PC-9 (cell line): ENCODE data around the gene ENKUR. TPM values are rescaled to one million over a fixed set of nuclear protein-coding genes. Genes with fewer than 3 reads are reported as not detected.
"Not testable (repeated sequence)": the region's sequence is repeated elsewhere in the genome, so short reads cannot be mapped to it uniquely, and the experiment has no call there.

Experiments used
- BruUV-seq: library from RNA; stranded (reverse); fragments of 400-500 nt; replicated peaks from 2 replicates; lab custom pipeline; 2021; lab: Mats Ljungman, UMichigan
- CTCF ChIA-PET: fragments of 300-600 bp; sonication (Branson Sonifier 250); formaldehyde crosslinking; loops from one replicate; lab custom pipeline; 2022; ENCODE audit warnings: antibody characterized with exemption; lab: Charles Lee
- POLR2A ChIA-PET: fragments of 300-600 bp; sonication (Branson Sonifier 250); formaldehyde crosslinking; loops from one replicate; lab custom pipeline; 2022; ENCODE audit warnings: antibody characterized with exemption; ENCODE audit not compliant: unreplicated experiment; lab: Charles Lee
- DNase-seq, 2 experiments: peaks; one replicate each; pipeline versions ENCODE4 v3.0.0 to v3.0.0-alpha.2; 2015 to 2022; ENCODE audit warnings: mixed read lengths in 1 of 2
- H2AFZ ChIP-seq: fragments of 200-600 bp; sonication (generic); 2 replicates; pipeline ENCODE4 v1.8.1; 2017; ENCODE audit warnings: antibody characterized with exemption
- H3F3A ChIP-seq: fragments of 200-600 bp; sonication (generic); 2 replicates; pipeline ENCODE4 v1.8.1; 2017; ENCODE audit warnings: antibody characterized with exemption, mild to moderate bottlenecking, low read depth; ENCODE audit not compliant: insufficient read depth
- H3K27ac ChIP-seq: fragments of 200-600 bp; sonication (generic); 2 replicates; pipeline ENCODE4 v1.6.1; 2016; ENCODE audit warnings: mixed run types
- H3K27me3 ChIP-seq: fragments of 200-600 bp; sonication (generic); 2 replicates; pipeline ENCODE4 v1.6.1; 2016; ENCODE audit warnings: low read depth, mixed run types; ENCODE audit not compliant: insufficient read depth
- H3K36me3 ChIP-seq: fragments of 200-600 bp; sonication (generic); 2 replicates; pipeline ENCODE4 v1.6.1; 2016; ENCODE audit warnings: low read depth, mixed run types
- H3K4me1 ChIP-seq: fragments of 200-600 bp; sonication (generic); replicated peaks from 2 replicates; pipeline ENCODE4 v1.6.1; 2016; ENCODE audit warnings: mixed run types; ENCODE audit not compliant: insufficient read depth
- H3K4me2 ChIP-seq: fragments of 200-600 bp; sonication (generic); 2 replicates; pipeline ENCODE4 v1.6.1; 2017; ENCODE audit warnings: mixed run types
- H3K4me3 ChIP-seq: fragments of 200-600 bp; sonication (generic); 2 replicates; pipeline ENCODE4 v1.6.1; 2016; ENCODE audit warnings: mixed run types
- H3K79me2 ChIP-seq: fragments of 200-600 bp; sonication (generic); 2 replicates; pipeline ENCODE4 v1.6.1; 2017; ENCODE audit warnings: low read depth, mixed run types
- H3K9me2 ChIP-seq: fragments of 200-600 bp; sonication (generic); 2 replicates; pipeline ENCODE4 v1.8.1; 2017; ENCODE audit warnings: mild to moderate bottlenecking; ENCODE audit not compliant: insufficient read depth
- H3K9me3 ChIP-seq: fragments of 200-600 bp; sonication (generic); 2 replicates; pipeline ENCODE4 v1.8.1; 2016; ENCODE audit warnings: low read depth; ENCODE audit not compliant: insufficient read depth
- H4K20me1 ChIP-seq: fragments of 200-600 bp; sonication (generic); 2 replicates; pipeline ENCODE4 v1.8.1; 2017; ENCODE audit not compliant: insufficient read depth
- EZH2 ChIP-seq: fragments of 200-600 bp; sonication (generic); IDR thresholded peaks from 2 replicates; pipeline ENCODE4 v1.8.0; 2017; ENCODE audit warnings: antibody characterized with exemption, low read depth
- intact Hi-C: fragments of 100-400 bp; cut with micrococcal nuclease; formaldehyde crosslinking; loops from one replicate; pipeline ENCODE4 v1.10.0; 2022; ENCODE audit not compliant: unreplicated experiment
- total RNA-seq: library from RNA; stranded (reverse); gene quantifications from 2 replicates; pipeline ENCODE4 v1.2.3, GENCODE V29; 2021
- TF ChIP-seq, protein P1 (sequence below): fragments of 200-600 bp; sonication (generic); conservative IDR thresholded peaks from 2 replicates; pipeline ENCODE4 v1.6.1; 2017; ENCODE audit warnings: mixed run types, antibody characterized with exemption, mild to moderate bottlenecking, moderate library complexity

Gene ENKUR
- total RNA-seq, 1 experiment from 2014 or later: 1.0 TPM

DNA sequence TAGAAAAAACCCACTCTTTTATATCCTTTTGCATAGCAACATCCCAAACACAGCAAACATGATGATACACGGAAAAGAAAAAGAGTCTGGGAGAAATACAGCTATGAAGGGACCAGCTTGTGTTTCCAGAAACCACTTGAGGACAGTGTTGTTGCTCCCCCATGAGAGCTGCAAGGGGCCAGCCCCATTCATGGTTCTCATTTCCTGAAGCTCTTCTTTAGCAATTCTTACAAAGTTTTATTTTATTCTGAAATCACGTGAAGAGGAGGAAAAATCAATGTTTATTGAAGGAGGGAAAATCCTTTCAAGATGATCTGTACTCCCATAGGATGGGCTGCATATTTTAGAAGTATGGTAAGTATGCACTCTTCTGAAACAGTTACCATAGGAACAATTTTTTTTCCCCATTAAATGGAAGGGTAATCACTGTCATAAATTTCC is 46.1 kb downstream of the ENKUR start:
- Histone ChIP-seq H3K9me2 (no peaks in the 10 kb centered on the region), H2AFZ (no peak overlapping the region), H3K9me3 (no peaks in the 10 kb centered on the region), H3K27ac (no peak overlapping the region), H3K4me3 (no peak overlapping the region), H3K4me2 (no peak overlapping the region), H3K79me2 (no peaks in the 10 kb centered on the region), H3K27me3 (no peaks in the 10 kb centered on the region), H3K4me1 (no peaks in the 10 kb centered on the region), H3K36me3 (no peaks in the 10 kb centered on the region), H4K20me1 (no peaks in the 10 kb centered on the region), H3F3A (no peaks in the 10 kb centered on the region)
- TF ChIP-seq, protein P1, sequence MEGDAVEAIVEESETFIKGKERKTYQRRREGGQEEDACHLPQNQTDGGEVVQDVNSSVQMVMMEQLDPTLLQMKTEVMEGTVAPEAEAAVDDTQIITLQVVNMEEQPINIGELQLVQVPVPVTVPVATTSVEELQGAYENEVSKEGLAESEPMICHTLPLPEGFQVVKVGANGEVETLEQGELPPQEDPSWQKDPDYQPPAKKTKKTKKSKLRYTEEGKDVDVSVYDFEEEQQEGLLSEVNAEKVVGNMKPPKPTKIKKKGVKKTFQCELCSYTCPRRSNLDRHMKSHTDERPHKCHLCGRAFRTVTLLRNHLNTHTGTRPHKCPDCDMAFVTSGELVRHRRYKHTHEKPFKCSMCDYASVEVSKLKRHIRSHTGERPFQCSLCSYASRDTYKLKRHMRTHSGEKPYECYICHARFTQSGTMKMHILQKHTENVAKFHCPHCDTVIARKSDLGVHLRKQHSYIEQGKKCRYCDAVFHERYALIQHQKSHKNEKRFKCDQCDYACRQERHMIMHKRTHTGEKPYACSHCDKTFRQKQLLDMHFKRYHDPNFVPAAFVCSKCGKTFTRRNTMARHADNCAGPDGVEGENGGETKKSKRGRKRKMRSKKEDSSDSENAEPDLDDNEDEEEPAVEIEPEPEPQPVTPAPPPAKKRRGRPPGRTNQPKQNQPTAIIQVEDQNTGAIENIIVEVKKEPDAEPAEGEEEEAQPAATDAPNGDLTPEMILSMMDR: no peak
- no peak for TF ChIP-seq EZH2
- no peak for DNase-seq
- CTCF ChIA-PET: no interaction called here
- POLR2A ChIA-PET: no interaction called here
- no TSS peak for BruUV-seq
- intact Hi-C loops: no loop called here

DNA sequence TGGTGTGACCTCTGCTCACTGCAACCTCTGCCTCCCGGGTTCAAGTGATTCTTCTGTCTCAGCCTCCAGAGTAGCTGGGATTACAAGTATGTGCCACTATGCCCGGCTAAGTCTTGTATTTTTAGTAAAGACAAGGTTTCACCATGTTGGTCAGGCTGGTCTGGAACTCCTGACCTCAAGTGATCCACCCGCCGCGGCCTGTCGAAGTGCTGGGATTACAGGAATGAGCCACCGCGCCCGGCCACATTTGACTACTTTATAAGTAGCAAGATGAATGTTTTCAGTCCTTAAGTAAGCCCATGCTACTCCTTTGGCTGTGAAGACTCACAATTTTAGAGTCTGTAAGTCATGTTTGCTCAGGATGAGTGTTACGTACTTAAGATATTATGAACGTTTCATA is 47.0 kb downstream of the ENKUR start:
- H3K9me3 ChIP-seq, CTCF ChIA-PET, H2AFZ ChIP-seq, H3K4me3 ChIP-seq, H3K9me2 ChIP-seq, H3F3A ChIP-seq, BruUV-seq, DNase-seq, H3K27me3 ChIP-seq, H4K20me1 ChIP-seq, H3K4me2 ChIP-seq, intact Hi-C loops, H3K36me3 ChIP-seq, POLR2A ChIA-PET, H3K27ac ChIP-seq, H3K79me2 ChIP-seq, H3K4me1 ChIP-seq: not testable (repeated sequence)

DNA sequence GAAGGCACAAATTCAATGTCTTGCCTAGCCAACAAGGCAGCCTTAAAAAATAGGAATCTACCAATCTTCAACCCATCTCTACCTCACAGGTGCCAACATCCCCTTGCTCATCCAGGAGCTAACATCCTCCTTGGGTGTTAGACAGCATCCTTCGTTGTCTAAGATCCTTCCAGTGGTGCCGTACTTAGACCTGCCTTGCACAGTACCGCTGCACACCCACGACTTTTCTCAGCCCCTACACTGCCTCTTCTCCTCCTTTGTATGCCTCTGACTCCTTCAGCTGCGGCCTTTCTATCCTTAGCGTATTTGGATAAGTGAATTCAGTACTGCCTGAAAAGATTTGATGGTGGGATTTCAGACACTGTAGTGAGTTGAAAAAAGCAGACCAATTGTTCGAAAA is 47.6 kb downstream of the ENKUR start:
- Histone ChIP-seq H3K79me2 (no peaks in the 10 kb centered on the region), H3K27me3 (no peaks in the 10 kb centered on the region), H3K9me2 (no peaks in the 10 kb centered on the region), H3K36me3 (no peaks in the 10 kb centered on the region), H3K4me3 (no peak overlapping the region), H3K27ac (no peak overlapping the region), H3K4me1 (peaks cover 9% of the 10 kb centered on the region), H3K9me3 (no peaks in the 10 kb centered on the region), H4K20me1 (no peaks in the 10 kb centered on the region), H3F3A (no peaks in the 10 kb centered on the region), H3K4me2 (no peak overlapping the region), H2AFZ (no peak overlapping the region)
- intact Hi-C loops: no loop called here
- ChIA-PET POLR2A (no interaction called here), CTCF (no interaction called here)
- no TSS peak for BruUV-seq
- DNase-seq: no peak
- TF ChIP-seq, protein P1: no peak
- TF ChIP-seq EZH2: no peak

DNA sequence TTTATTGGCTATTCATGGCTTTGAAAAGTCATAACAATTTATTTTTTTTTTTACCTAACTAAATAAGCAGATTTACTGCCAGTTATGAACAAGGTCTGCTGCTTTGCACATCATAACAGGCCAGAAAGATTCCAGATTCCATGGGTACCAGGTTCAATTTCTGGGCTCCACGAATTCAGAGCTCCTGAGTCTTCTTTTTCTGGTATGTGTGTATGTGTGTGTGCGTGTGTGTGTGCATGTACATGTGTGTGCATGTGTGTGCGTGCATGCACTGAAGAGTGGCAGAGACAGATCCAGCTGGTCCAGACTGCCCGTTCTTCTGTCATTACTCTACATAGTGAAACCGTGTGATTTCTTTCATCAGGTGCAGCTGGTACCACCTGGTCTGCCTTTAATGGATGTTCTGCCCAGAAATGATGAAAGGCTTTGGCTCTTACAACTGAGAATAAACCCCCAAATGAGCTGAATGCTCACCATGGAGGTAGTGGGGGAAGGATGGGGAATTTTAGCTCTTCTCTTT is 48.9 kb downstream of the ENKUR start:
- Histone ChIP-seq H3K36me3 (no peaks in the 10 kb centered on the region), H3K4me1 (peaks cover 20% of the 10 kb centered on the region), H3K27me3 (no peaks in the 10 kb centered on the region), H3K4me2 (no peak overlapping the region), H3F3A (peaks cover 7% of the 10 kb centered on the region; the same call in 1 of the 2 replicates), H3K27ac (no peak overlapping the region), H3K79me2 (no peaks in the 10 kb centered on the region), H2AFZ (no peak overlapping the region), H3K9me3 (no peaks in the 10 kb centered on the region), H4K20me1 (no peaks in the 10 kb centered on the region), H3K4me3 (no peak overlapping the region), H3K9me2 (no peaks in the 10 kb centered on the region)
- no TSS peak for BruUV-seq
- intact Hi-C loops: no loop called here
- POLR2A ChIA-PET: interaction anchor here (0.6 kb wide), 1 partner anchor 339 kb away, joined by 6 read pairs; no protein-coding TSS in a partner anchor
- CTCF ChIA-PET: no interaction called here
- no peak for TF ChIP-seq EZH2
- TF ChIP-seq, protein P1: no peak
- DNase-seq: no peak
